GM21737 (cell line): Measurements from ENCODE around the gene EDIL3.

Source experiments
- ATAC-seq: cut with Tn5 transposase; IDR thresholded peaks from one replicate; pipeline ENCODE4 v1.9.1; 2021; ENCODE audit warnings: mild to moderate bottlenecking, moderate library complexity; ENCODE audit not compliant: unreplicated experiment

EDIL3 gene

GRCh38 chr5:83973925-83974815 is 410.5 kb downstream of the EDIL3 start:
- no peak for ATAC-seq

GRCh38 chr5:83972909-83973308 is 411.8 kb downstream of the EDIL3 start:
- ATAC-seq: no peak

DNA sequence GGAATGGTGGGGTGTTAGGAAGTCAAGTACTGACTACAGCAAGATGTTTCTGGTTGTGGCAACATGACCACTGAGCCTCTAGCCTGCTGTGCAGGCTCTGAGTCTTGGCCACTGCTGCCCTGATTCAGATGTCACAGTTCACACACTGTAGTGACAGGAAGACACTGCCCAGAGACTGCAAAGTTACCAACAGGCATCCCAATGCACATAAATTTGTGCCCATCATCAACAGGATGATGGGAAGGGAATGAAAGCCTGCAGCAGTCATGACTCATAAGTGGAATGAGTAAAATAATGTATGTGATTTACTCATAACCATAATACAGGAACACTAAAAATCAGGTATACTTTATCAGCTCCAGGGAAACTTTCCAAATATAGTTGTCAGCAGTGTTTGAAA is 412.4 kb downstream of the EDIL3 start:
- no peak for ATAC-seq

DNA sequence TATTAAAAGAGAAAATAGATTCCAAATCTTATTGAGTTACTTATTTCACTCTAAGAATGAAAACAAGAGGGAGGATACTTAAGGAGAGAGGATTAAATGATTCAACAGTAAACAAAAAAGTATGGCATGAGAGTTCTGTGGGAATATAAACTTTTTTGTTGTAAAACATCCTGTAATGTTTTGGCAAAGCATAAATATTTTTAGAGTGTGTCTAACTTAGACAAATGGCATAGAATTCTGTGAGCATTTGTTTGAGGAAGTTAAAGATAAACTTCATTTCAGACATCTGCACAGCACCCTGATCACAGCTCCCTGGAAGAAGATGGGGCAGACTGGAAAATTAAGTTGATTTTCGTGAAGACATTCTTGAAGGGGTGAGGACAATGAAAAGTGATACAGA is 417.3 kb downstream of the EDIL3 start:
- ATAC-seq: no peak

DNA sequence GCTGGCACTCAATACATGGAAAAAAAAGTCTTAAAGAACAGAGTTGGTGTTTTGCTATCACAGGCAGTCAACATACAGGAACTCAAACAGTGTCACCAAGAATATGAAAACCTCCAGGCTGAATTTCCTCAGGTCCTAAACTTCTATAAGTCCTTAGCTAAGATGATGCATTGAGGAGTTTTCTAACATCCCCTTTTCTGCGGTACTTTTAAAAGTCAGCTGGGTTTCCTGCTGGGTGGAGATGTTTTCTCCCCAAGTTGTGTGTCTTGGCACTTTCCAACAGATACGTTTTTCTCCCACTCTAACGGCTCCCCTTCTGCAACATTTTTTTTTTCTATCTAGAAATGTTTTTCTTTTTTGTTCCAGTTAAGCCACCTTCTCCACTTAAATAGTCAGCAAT is 419.2 kb downstream of the EDIL3 start:
- ATAC-seq: no peak

DNA sequence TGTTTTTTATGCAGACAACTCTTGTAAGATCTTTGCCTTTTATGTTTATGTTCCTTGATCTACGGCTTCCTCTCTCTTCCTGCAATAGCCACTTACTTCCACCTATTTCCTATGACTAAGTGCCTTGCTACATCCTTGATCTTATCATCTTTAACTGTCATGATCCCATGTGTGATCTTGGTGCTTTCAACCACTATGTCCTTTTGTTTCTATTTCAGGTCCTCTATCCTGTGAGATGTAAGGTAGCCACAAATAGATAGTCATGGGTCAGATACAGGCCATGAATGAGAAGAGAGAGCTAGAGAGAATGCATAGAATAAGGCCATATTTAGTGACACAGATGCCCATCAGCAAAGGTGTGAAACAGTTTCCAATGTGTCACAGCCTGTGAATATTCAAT is 420.4 kb downstream of the EDIL3 start:
- no peak for ATAC-seq

- no peak for ATAC-seq
Measured at GRCh38 chr5:83957188-83957587, 427.5 kb downstream of the EDIL3 start.

- ATAC-seq: no peak
Measured at GRCh38 chr5:83956386-83956785, 428.3 kb downstream of the EDIL3 start.

GRCh38 chr5:83955916-83956315 is 428.8 kb downstream of the EDIL3 start:
- ATAC-seq: no peak

- ATAC-seq: no peak
Measured at GRCh38 chr5:83947763-83948162, 436.9 kb downstream of the EDIL3 start.

DNA sequence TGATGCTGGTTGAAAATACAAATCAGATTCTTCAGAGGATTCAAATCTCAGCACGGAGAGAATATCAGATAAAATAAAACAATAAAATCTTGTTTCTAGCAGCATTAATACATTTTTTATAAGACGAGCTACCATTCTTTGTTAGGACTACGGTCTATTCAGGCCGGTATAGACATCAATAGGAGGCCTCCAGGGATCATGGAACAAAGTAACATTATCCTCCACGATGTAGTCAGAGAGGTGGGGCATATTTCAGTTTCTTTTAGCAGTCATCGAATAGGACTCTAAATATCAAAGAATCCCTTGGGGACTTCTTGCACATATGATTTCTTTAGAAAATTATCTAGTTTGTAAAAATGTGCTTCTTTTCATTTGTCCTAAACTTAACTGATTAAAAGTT is 438.2 kb downstream of the EDIL3 start:
- ATAC-seq: no peak

DNA sequence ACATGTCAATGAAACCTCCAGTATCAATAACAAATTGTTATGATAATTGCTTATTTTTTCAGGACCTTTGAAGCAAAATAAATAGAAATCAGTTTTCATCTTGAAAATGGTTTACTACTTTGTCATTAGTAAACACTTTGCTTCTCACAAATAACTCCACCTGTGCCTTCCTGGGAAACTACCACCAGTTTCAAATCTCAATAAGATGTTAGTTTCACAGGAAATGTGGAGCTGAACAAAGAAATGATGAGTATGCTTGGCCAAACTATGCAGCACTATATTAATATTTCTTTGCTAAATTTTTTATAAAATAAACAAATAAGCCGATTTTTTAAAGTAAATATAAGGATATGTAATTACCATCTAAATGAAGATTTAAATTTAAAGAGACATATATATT is 442.5 kb downstream of the EDIL3 start:
- ATAC-seq: no peak

- no peak for ATAC-seq
Measured at GRCh38 chr5:83937837-83938236, 446.8 kb downstream of the EDIL3 start.

DNA sequence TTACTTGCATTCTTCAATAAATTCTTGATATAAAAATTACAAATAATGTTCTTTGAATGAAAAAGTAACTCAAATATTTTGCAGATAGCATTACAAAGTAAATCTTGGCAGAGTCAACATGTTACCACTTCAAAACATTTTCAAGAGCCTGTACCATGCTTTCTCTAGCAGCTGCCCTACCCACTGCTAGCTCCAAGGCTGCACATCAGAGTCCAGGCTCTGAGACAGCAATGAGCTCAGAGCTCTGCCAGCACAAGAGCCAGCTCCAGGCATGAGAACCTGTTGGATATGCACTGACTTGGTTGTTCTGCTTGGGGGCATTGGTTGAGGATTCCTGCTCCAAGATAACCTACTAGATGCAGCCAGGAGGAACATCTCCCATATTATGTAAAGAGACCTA is 452.7 kb downstream of the EDIL3 start:
- no peak for ATAC-seq

DNA sequence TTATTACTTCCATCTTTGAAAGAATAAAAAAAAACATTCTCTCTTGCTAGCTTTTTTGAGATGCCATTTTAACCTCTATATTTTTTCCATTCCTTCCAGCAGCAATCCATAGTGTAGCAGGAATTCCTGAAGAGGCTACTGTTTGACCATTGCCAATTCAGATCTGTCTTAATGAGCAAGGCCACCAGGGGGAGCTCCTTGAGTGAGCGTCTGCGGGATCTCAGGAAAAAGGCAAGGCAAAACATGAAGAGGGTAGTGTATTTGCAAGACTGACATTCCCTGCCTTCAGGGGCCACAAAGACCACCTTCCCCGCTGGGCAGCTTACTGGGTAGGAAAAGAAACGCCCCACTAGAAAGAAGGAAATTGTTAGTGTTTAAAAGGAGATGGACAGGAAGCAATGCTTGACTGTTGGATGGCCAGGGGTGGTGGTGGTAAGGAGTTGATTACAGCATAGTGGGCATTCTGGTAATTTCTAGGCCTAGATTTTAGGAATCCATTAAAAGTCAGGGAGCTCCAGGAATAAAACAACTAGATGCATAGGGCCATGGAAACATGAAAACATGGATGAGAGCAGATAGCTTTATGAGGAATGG is 457.4 kb downstream of the EDIL3 start:
- no peak for ATAC-seq

DNA sequence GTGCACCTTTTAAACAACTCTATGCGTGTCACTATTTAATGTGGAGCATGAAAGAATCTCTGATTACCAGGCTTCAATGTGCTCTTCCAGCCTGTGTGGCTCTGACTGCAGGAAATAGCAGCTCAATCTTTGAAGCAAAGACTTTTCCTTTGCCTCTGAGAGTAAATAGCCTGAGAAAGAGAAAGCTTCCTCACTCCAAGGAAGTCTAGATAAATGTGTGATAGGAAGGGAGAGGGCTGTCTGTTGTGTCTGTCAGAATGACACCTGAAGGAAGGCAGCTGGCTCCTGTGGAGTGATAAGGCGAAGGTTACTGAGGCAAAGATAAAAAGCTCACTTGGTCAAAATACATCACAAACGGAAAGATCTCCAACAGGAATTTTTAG is 458.7 kb downstream of the EDIL3 start:
- ATAC-seq: no peak

DNA sequence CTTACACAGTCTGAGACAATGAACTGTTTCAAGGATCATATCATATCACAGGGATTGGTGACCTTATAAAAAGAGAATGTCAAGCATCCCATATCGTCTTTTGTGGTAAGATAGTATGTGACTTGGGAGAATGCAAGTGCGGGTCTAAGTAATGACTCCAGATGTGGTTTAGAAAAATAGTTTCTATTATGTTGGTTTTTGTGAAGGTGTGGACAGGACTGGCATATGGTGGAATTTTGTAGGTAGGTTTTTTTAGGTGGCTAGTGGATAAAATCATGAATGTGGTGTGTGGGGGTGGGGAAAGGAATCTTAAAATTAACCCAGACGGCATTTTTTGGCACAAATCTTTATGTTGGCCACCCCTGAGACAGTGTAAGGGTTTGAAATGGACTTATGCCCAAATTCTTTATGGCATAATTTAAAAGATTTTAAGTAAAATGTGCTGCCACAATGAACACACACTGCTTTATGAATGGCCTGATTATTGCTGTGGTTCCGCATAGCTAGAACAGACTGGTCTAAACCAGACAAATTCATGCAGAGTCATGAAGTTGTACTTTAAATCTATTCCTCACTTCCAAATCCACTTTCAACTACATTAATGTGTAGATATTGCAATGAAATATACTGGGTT is 459.2 kb downstream of the EDIL3 start:
- ATAC-seq: no peak

GRCh38 chr5:83924891-83925290 is 459.8 kb downstream of the EDIL3 start:
- no peak for ATAC-seq

DNA sequence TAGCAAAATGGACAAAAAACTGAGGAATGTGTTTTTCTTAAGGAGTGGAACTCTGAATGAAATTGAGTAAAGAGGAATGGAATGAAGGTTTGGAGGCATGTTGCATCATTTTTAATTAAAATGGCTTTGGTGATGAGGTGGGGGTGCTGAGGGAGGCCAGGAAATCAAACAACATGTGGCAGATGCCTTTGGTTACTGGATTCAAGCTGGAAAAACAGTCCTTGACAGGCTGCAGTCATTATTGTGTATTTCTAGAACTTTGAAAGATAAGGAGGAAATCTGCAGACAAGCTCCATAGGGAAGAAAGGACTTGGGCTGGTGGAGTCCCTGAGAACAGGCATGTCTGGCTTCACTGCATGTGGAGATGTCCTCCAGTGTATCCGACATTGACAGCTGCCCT is 460.5 kb downstream of the EDIL3 start:
- no peak for ATAC-seq

DNA sequence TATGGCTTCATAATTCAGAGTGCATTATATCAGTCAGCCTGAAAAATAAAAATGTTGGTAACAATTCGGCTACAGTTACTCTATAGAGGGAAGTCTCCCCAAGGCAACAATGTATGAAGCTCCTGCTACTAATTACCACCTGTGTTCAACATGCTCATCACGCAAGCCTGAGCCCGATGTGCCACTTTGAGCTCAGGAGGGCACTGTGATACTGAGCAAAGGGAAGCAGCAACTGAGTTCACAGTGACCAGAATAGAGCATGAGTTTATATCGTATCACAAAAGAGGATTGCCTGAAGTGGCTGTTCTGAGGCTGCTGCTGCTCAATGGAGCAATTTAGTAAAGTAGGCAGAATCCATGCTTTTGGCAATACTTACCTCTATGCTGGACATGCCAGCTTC is 462.0 kb downstream of the EDIL3 start:
- no peak for ATAC-seq

- no peak for ATAC-seq
Measured at GRCh38 chr5:83921666-83922193, 462.9 kb downstream of the EDIL3 start.
